Right lobe of liver (tissue), 6 donors: ENCODE results near the gene ERBB4. TPM values are rescaled to one million over a fixed set of nuclear protein-coding genes. Genes with fewer than 3 reads are reported as not detected.

Experiments used
- ATAC-seq, 4 donors: fragments of 200-7000 bp; cut with Tn5 transposase; one replicate each; pipeline ENCODE4 v1.9.1; 2020; ENCODE audit warnings: mild to moderate bottlenecking in 4 of 4, moderate library complexity in 4 of 4
- DNase-seq, 3 donors: peaks; one replicate each; pipeline ENCODE4 v3.0.0-alpha.2; 2020
- H3K27ac ChIP-seq, 3 donors: fragments of 200-600 bp; one replicate each; pipeline ENCODE4 v1.8.0; 2022
- H3K27me3 ChIP-seq, 2 donors: fragments of 200-600 bp; one replicate each; pipeline ENCODE4 v1.8.0; 2022
- H3K36me3 ChIP-seq, 4 donors: fragments of 200-600 bp; sonication (generic) in 1 of 4; one replicate each; pipeline versions ENCODE4 v1.5.1 to v1.8.0; 2017 to 2022; ENCODE audit warnings: control low read depth in 1 of 4
- H3K4me1 ChIP-seq, 4 donors: fragments of 200-600 bp; sonication (generic) in 1 of 4; one replicate each; pipeline versions ENCODE4 v1.5.1 to v1.8.0; 2017 to 2022; ENCODE audit warnings: control low read depth in 1 of 4
- H3K4me3 ChIP-seq, 3 donors: fragments of 200-600 bp; one replicate each; pipeline ENCODE4 v1.8.0; 2022
- H3K9me3 ChIP-seq, 4 donors: fragments of 200-600 bp; sonication (generic) in 1 of 4; one replicate each; pipeline versions ENCODE4 v1.5.1 to v1.8.0; 2017 to 2022; ENCODE audit warnings: control low read depth in 1 of 4
- POLR2A ChIP-seq: fragments of 450-650 bp; IDR thresholded peaks from one replicate; pipeline ENCODE4 v1.6.1; 2017; ENCODE audit warnings: antibody characterized with exemption, mild to moderate bottlenecking
- WGBS: methylation state at CpG from one replicate; pipeline ENCODE4 v1.1.6; 2018; ENCODE audit warnings: low coverage, low lambda C conversion rate; ENCODE audit not compliant: insufficient coverage; ENCODE audit errors: missing lambda C conversion rate; 5-methylcytosine and 5-hydroxymethylcytosine counted together
- intact Hi-C, 2 donors: fragments of 100-400 bp; cut with DNase I; formaldehyde crosslinking; loops; one replicate each; pipeline versions ENCODE4 v1.11.2 to v1.14.1; 2022
- total RNA-seq, 6 experiments: library from RNA; depleted of rRNA in 2 of 6; stranded (reverse); fragments of >200 nt in 2 of 6; fragmentation: NEBNext Ultra II Directional in 3 of 6; extraction: Animal tissue kit (Norgen Biotek cat#: 25700) in 3 of 6; gene quantifications; one replicate each; pipeline versions ENCODE4 v1.1.0 to v1.2.4, GENCODE V29; 2016 to 2023
- TF ChIP-seq, protein P1 (sequence below), 4 donors: fragments of 200-600 bp in 3 of 4; fragments of 450-650 bp in 1 of 4; IDR thresholded peaks; one replicate each; pipeline versions ENCODE4 v1.5.1 to v1.8.0; 2016 to 2022; ENCODE audit warnings: antibody characterized with exemption in 4 of 4, mild to moderate bottlenecking in 2 of 4
- donor health status: DM: no; HTN: yes; CAD: no.
- donor health status: DM: no; HTN: no; CAD: no.
- donor health status: DM: no; HTN: no; CAD: no.
- donor health status: DM: no; HTN: yes; CAD: no.
- donor health status: DM: no; HTN: yes; CAD: no.

Gene ERBB4
- total RNA-seq, 6 experiments from 2014 or later = 0.02 to 0.59 (median 0.08) TPM; not detected in 2

DNA sequence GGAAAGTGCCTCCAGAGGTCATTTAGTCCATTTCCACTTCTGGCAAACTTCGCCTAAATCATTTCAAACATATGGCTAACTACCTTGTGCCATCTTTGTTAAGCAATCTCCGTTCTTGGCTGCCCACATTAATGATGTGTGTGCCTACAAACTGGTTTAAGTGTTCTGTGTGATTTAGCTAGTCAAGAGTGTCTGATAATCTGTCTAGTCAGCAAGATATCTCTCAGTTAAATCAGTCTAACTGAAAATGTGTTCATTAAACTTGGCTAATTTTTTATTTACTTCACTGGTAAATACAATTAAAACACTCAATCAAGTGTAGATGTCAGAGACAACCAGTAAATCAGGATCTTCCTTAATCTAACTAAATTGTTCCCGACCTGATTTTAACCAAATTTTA is 352.4 kb downstream of the ERBB4 start:
- no peak overlapping the region for H3K27ac ChIP-seq
- H3K4me3 ChIP-seq = no peak overlapping the region
- intact Hi-C loops = no loop called here
- no peaks in the 10 kb centered on the region for H3K4me1 ChIP-seq
- DNase-seq (no peak), ATAC-seq (no peak)
- H3K27me3 ChIP-seq = no peaks in the 10 kb centered on the region
- H3K9me3 ChIP-seq = no peaks in the 10 kb centered on the region
- TF ChIP-seq, protein P1, sequence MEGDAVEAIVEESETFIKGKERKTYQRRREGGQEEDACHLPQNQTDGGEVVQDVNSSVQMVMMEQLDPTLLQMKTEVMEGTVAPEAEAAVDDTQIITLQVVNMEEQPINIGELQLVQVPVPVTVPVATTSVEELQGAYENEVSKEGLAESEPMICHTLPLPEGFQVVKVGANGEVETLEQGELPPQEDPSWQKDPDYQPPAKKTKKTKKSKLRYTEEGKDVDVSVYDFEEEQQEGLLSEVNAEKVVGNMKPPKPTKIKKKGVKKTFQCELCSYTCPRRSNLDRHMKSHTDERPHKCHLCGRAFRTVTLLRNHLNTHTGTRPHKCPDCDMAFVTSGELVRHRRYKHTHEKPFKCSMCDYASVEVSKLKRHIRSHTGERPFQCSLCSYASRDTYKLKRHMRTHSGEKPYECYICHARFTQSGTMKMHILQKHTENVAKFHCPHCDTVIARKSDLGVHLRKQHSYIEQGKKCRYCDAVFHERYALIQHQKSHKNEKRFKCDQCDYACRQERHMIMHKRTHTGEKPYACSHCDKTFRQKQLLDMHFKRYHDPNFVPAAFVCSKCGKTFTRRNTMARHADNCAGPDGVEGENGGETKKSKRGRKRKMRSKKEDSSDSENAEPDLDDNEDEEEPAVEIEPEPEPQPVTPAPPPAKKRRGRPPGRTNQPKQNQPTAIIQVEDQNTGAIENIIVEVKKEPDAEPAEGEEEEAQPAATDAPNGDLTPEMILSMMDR (IDR thresholded peaks at IDR 0.05) = no peak
- TF ChIP-seq POLR2A = no peak
- H3K36me3 ChIP-seq = no peaks in the 10 kb centered on the region
- 40% methylated on average over 3 of the region's 3 CpGs for WGBS

DNA sequence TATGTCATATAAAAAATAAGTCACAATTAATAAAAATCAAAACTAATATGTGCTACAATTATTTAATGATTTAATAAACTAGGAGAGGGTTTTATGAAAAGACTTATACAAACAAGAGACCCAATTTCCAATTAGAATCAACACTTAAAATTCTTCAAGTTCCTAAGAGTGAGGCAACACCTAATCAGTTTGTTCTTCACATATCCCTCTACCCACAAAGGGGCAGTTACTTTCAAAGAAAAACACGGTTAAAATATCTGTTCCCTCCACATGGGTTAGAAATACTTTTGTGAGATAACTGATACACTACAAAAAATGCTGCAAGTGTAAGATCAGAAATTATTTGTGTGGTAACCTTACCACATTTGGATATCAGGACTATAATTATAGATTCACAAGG is 357.0 kb downstream of the ERBB4 start:
- Histone ChIP-seq H3K4me1 (no peaks in the 10 kb centered on the region), H3K27ac (no peak overlapping the region), H3K36me3 (no peaks in the 10 kb centered on the region), H3K9me3 (no peaks in the 10 kb centered on the region), H3K27me3 (no peaks in the 10 kb centered on the region), H3K4me3 (no peak overlapping the region)
- no peak for ATAC-seq
- whole genome bisulfite sequencing = 33% methylated on average over 1 of the region's 1 CpG
- TF ChIP-seq, protein P1 (IDR thresholded peaks at IDR 0.05) = no peak
- no peak for TF ChIP-seq POLR2A
- DNase-seq = no peak
- intact Hi-C loops = no loop called here

DNA sequence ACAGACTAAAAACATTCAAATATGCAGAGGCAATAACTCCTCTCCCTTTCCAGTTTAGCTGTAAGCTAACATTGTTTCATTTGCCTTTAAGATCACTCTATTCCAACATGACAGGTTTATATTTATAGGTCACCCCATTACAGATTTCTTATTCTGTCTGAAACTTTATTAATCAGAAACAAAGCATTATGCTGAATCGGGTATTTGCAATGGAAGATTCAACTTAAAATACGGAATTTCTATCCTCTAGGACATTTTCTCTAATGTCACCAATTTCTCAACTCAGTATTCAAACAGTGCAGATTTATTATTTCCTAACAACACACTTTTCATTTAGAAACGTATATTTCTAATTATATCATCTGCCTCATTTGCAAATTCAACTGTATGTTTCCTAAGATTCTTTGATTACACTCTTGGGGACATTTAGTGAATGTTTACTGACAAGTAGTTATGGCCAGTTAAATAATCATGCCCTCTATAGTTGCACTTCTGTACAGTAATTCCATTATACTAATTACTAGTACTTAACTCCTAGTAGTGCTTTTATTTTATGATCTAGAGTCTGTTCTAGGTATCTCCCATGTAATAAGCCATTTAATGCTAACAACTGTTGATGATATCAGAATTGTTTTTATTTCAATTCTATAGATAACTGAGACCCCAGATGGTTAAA is 358.1 kb downstream of the ERBB4 start:
- H3K27me3 ChIP-seq = no peaks in the 10 kb centered on the region
- ATAC-seq (no peak), DNase-seq (no peak)
- intact Hi-C loops = no loop called here
- H3K4me3 ChIP-seq = no peak overlapping the region
- H3K9me3 ChIP-seq = no peaks in the 10 kb centered on the region
- WGBS = 50% methylated on average over 3 of the region's 3 CpGs
- H3K36me3 ChIP-seq = no peaks in the 10 kb centered on the region
- no peaks in the 10 kb centered on the region for H3K4me1 ChIP-seq
- H3K27ac ChIP-seq = no peak overlapping the region
- TF ChIP-seq, protein P1 (IDR thresholded peaks at IDR 0.05) = no peak
- no peak for TF ChIP-seq POLR2A

DNA sequence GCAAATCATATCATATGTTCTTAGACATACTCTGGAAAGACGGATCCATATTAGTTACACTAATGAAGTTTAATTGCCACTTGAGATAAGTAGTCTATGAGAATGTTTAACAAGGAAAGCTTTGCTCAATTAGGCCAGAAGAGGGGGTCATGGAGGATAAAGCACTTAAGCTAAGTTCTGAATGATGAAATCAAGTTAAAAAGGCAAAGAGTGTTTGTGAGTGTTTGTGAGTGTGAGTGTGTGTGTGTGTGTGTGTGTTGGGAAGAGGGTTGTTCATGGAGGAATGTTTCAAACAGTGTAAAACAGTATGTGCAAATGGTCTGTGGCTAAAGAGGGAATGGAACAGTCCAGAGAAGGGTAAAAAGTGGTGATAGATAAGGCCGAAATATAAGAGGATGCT is 360.9 kb downstream of the ERBB4 start:
- WGBS = 33% methylated on average over 2 of the region's 2 CpGs
- no peaks in the 10 kb centered on the region for H3K36me3 ChIP-seq
- no peak for DNase-seq
- TF ChIP-seq, protein P1 (IDR thresholded peaks at IDR 0.05) = no peak
- TF ChIP-seq POLR2A = no peak
- no peak overlapping the region for H3K27ac ChIP-seq
- no peaks in the 10 kb centered on the region for H3K4me1 ChIP-seq
- H3K27me3 ChIP-seq = no peaks in the 10 kb centered on the region
- no peaks in the 10 kb centered on the region for H3K9me3 ChIP-seq
- intact Hi-C loops = no loop called here
- no peak overlapping the region for H3K4me3 ChIP-seq
- no peak for ATAC-seq

DNA sequence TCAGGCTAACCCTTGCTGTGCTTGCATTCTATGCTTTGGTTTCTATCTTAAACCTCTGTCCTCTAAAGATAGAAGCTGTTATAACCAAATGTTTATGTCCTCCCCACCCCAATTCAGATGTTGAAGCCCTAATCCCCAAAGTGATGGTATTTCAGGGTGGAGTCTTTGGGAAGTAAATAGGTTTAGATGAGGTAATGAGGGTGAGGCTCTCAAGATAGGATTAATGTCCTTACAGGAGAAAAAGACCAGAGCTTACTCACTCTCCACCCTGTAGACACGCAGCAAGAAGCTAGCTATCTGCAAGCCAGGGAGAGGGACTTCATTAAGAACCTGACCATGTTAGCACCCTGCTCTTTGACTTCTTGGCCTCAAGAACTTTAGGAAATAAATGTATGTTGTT is 362.5 kb downstream of the ERBB4 start:
- Histone ChIP-seq H3K27me3 (no peaks in the 10 kb centered on the region), H3K9me3 (no peaks in the 10 kb centered on the region), H3K36me3 (no peaks in the 10 kb centered on the region), H3K4me3 (no peak overlapping the region), H3K4me1 (no peaks in the 10 kb centered on the region), H3K27ac (no peak overlapping the region)
- WGBS = 55% methylated on average over 1 of the region's 1 CpG
- TF ChIP-seq, protein P1 (IDR thresholded peaks at IDR 0.05) = no peak
- TF ChIP-seq POLR2A = no peak
- ATAC-seq = no peak
- no peak for DNase-seq
- intact Hi-C loops = no loop called here
